OCI-LY7 (cell line): ENCODE results near the gene AGFG1. TPM values are rescaled to one million over a fixed set of nuclear protein-coding genes. Genes with fewer than 3 reads are reported as not detected.

Experiments
- BruUV-seq: library from RNA; stranded (reverse); fragments of 400-500 nt; replicated peaks from 2 replicates; lab custom pipeline; 2021; lab: Mats Ljungman, UMichigan
- CTCF ChIA-PET: fragments of 300-600 bp; sonication (Branson Sonifier 250); formaldehyde crosslinking; loops from one replicate; lab custom pipeline; 2022; ENCODE audit warnings: antibody characterized with exemption; ENCODE audit not compliant: unreplicated experiment; lab: Charles Lee
- POLR2A ChIA-PET: fragments of 300-600 bp; sonication (Branson Sonifier 250); formaldehyde crosslinking; loops from one replicate; lab custom pipeline; 2022; ENCODE audit warnings: antibody characterized with exemption; lab: Charles Lee
- DNase-seq: peaks from one replicate; pipeline ENCODE4 v3.0.0-alpha.2; 2015; ENCODE audit warnings: low spot score
- H2AFZ ChIP-seq: fragments of 200-600 bp; sonication (generic), shearing (Covaris generic); 2 replicates; pipeline ENCODE4 v1.6.1; 2014; ENCODE audit warnings: mild to moderate bottlenecking, antibody characterized with exemption, low read length, moderate library complexity
- H3K27ac ChIP-seq: fragments of 200-600 bp; sonication (generic); 2 replicates; pipeline ENCODE4 v1.5.1; 2014; ENCODE audit warnings: mixed run types, low read depth, mild to moderate bottlenecking, moderate library complexity, low read length, inconsistent platforms; ENCODE audit not compliant: poor library complexity, severe bottlenecking
- H3K36me3 ChIP-seq: fragments of 200-600 bp; sonication (generic); 2 replicates; pipeline ENCODE4 v1.6.1; 2014; ENCODE audit warnings: mild to moderate bottlenecking, antibody characterized with exemption, low read length, moderate library complexity, mixed read lengths; ENCODE audit not compliant: insufficient read depth
- H3K4me1 ChIP-seq: fragments of 200-600 bp; sonication (generic); 2 replicates; pipeline ENCODE4 v1.5.1; 2014; ENCODE audit warnings: mild to moderate bottlenecking, low read length; ENCODE audit not compliant: insufficient read depth, poor library complexity, severe bottlenecking
- H3K4me2 ChIP-seq: fragments of 200-600 bp; sonication (generic); 2 replicates; pipeline ENCODE4 v1.6.1; 2014; ENCODE audit warnings: mild to moderate bottlenecking, low read length
- H3K4me3 ChIP-seq: fragments of 200-600 bp; sonication (generic); 2 replicates; pipeline ENCODE4 v1.5.1; 2014; ENCODE audit warnings: mild to moderate bottlenecking, low read depth, low read length; ENCODE audit not compliant: poor library complexity, severe bottlenecking
- H3K79me2 ChIP-seq: fragments of 200-600 bp; sonication (generic); 2 replicates; pipeline ENCODE4 v1.6.1; 2016; ENCODE audit warnings: low read depth, mild to moderate bottlenecking, low read length, moderate library complexity, mixed read lengths; ENCODE audit not compliant: insufficient read depth
- H3K9me2 ChIP-seq: fragments of 200-600 bp; sonication (generic); 2 replicates; pipeline ENCODE4 v1.6.1; 2016; ENCODE audit warnings: mild to moderate bottlenecking, low read length, mixed read lengths; ENCODE audit not compliant: insufficient read depth
- H3K9me3 ChIP-seq: fragments of 200-600 bp; sonication (generic); 2 replicates; pipeline ENCODE4 v1.6.1; 2014; ENCODE audit warnings: mild to moderate bottlenecking, mixed run types, low read length, mixed read lengths
- H4K20me1 ChIP-seq: fragments of 200-600 bp; sonication (generic); 2 replicates; pipeline ENCODE4 v1.6.1; 2014; ENCODE audit warnings: mild to moderate bottlenecking, antibody characterized with exemption, low read length, moderate library complexity, mixed read lengths; ENCODE audit not compliant: insufficient read depth
- EZH2phosphoT487 ChIP-seq: fragments of 200-600 bp; sonication (generic); IDR thresholded peaks from 2 replicates; pipeline ENCODE4 v1.6.1; 2018; ENCODE audit warnings: low read depth, borderline replicate concordance, mild to moderate bottlenecking, mixed run types, antibody characterized with exemption, low read length, moderate library complexity, mixed read lengths
- intact Hi-C: fragments of 100-400 bp; cut with micrococcal nuclease; formaldehyde crosslinking; loops from one replicate; pipeline ENCODE4 v1.10.0; 2022; ENCODE audit not compliant: unreplicated experiment
- total RNA-seq, 2 experiments: library from RNA; depleted of rRNA in 1 of 2; stranded (reverse); fragments of >200 nt in 1 of 2; shearing (Covaris generic) in 1 of 2; gene quantifications; 2 replicates each; pipeline ENCODE4 v1.2.3, GENCODE V29; 2014 to 2022
- TF ChIP-seq, protein P1 (sequence below): fragments of 200-600 bp; sonication (generic); conservative IDR thresholded peaks from 2 replicates; pipeline ENCODE4 v1.5.1; 2014; ENCODE audit warnings: mild to moderate bottlenecking, antibody characterized with exemption, low read length, moderate library complexity, mixed read lengths

AGFG1 gene
- total RNA-seq, 2 experiments from 2014 or later = 37.6 to 65.4 TPM

DNA sequence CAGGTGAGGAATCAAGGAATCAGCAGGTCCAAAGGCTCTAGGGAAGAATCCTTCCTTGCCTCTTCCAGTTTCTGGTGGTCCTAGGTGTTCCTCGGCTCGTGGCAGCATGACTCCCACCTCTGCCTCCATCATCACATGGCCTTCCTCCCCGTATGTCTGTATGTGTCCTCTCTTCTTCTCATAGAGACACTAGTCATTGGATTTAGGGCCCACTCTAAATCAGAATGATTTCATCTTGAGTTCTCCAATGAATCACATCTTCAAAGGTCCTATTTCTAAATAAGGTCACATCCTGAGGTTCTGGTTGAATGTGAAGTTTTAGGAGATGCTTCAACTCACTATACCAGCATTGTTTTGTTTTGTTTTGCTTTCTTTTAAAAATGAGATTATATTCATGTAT lies 11.1 kb upstream of the AGFG1 start:
- ChIA-PET POLR2A (no interaction called here), CTCF (no interaction called here)
- Histone ChIP-seq H3K36me3 (no peaks in the 10 kb centered on the region), H3K79me2 (no peaks in the 10 kb centered on the region), H3K4me1 (no peaks in the 10 kb centered on the region), H3K27ac (no peak overlapping the region), H3K4me3 (no peak overlapping the region), H3K9me2 (no peaks in the 10 kb centered on the region), H4K20me1 (no peaks in the 10 kb centered on the region), H2AFZ (no peak overlapping the region), H3K9me3 (no peaks in the 10 kb centered on the region), H3K4me2 (no peak overlapping the region)
- TF ChIP-seq, protein P1, sequence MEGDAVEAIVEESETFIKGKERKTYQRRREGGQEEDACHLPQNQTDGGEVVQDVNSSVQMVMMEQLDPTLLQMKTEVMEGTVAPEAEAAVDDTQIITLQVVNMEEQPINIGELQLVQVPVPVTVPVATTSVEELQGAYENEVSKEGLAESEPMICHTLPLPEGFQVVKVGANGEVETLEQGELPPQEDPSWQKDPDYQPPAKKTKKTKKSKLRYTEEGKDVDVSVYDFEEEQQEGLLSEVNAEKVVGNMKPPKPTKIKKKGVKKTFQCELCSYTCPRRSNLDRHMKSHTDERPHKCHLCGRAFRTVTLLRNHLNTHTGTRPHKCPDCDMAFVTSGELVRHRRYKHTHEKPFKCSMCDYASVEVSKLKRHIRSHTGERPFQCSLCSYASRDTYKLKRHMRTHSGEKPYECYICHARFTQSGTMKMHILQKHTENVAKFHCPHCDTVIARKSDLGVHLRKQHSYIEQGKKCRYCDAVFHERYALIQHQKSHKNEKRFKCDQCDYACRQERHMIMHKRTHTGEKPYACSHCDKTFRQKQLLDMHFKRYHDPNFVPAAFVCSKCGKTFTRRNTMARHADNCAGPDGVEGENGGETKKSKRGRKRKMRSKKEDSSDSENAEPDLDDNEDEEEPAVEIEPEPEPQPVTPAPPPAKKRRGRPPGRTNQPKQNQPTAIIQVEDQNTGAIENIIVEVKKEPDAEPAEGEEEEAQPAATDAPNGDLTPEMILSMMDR = no peak
- no peak for TF ChIP-seq EZH2phosphoT487
- no TSS peak for BruUV-seq
- intact Hi-C loops = no loop called here
- DNase-seq = no peak

DNA sequence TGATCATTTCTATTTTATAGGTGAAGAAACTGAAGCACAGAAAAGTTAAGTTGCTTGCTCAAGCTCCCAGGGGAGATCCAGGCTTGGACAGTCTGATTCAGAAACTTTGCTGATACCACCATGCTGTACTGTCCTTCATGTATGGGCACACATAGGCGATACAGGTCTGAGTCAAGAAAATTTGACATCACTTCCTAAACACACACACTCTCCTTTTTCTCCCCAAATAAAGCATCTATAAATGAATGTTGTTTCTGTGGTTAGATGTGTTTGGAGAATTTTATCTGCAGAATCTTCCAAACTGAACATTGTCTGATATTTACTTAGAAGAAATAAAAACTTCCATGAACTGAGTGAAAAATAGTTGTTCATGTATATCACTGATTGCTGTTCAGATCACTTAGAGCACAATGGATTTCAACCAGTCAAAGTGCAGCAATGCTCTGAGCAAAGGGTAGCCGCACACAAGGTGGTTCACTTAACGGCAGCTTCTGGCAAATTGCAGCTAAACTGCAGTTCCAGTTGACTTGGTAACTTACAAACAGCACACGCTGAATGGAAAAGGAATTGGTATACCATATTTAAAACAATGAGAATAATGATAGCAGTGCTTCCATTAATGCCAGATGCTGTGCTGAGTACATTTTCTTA lies 10.0 kb upstream of the AGFG1 start:
- Histone ChIP-seq H3K9me2 (no peaks in the 10 kb centered on the region), H3K9me3 (no peaks in the 10 kb centered on the region), H3K4me1 (no peaks in the 10 kb centered on the region), H3K36me3 (no peaks in the 10 kb centered on the region), H3K4me2 (no peak overlapping the region), H2AFZ (no peak overlapping the region), H3K4me3 (no peak overlapping the region), H4K20me1 (no peaks in the 10 kb centered on the region), H3K79me2 (no peaks in the 10 kb centered on the region), H3K27ac (no peak overlapping the region)
- ChIA-PET POLR2A (interaction anchor here (0.8 kb wide), 1 partner anchor 121 kb away, joined by 3 read pairs; no protein-coding TSS in a partner anchor), CTCF (no interaction called here)
- BruUV-seq = no TSS peak
- TF ChIP-seq, protein P1 = no peak
- TF ChIP-seq EZH2phosphoT487 = no peak
- no peak for DNase-seq
- intact Hi-C loops = no loop called here

DNA sequence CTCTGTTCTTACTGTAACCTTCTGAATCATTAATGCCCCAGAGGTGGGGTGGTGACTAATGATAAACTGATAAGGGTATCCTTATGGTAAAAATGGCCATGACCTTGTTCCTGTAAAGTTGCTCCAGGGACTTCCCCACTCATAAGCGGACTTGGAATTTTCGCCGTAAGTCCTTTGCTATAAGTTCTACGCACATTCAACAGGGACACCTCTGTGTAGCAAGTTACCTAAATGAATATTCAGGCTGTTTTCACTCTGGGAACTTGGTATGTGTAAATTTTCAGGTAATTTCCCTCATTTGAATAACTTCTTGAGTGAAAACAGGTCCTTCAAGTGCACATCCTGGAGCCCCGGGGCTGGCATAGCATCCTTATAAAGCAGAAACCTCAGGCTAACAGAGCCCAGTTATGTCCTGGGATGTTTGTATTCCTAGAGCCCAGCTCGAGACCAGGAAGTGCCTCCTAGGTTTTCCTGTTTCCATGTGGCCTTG lies 9.4 kb upstream of the AGFG1 start:
- Histone ChIP-seq H3K9me2 (no peaks in the 10 kb centered on the region), H3K36me3 (no peaks in the 10 kb centered on the region), H4K20me1 (no peaks in the 10 kb centered on the region), H3K4me2 (no peak overlapping the region), H3K4me1 (no peaks in the 10 kb centered on the region), H3K9me3 (no peaks in the 10 kb centered on the region), H3K79me2 (no peaks in the 10 kb centered on the region), H3K4me3 (no peak overlapping the region), H2AFZ (no peak overlapping the region), H3K27ac (no peak overlapping the region)
- BruUV-seq = no TSS peak
- intact Hi-C loops = no loop called here
- POLR2A ChIA-PET = interaction anchor here (0.8 kb wide), 1 partner anchor 122 kb away, joined by 3 read pairs; no protein-coding TSS in a partner anchor
- CTCF ChIA-PET = no interaction called here
- TF ChIP-seq, protein P1 = no peak
- TF ChIP-seq EZH2phosphoT487 = no peak
- no peak for DNase-seq
